ENCODE data around the gene SYTL3. TPM values are rescaled to one million over a fixed set of nuclear protein-coding genes. Genes with fewer than 3 reads are reported as not detected.

Gene SYTL3
- total and polyA plus RNA-seq, 2 of the 8 experiments (the other 6 are each of a cell fraction or from before 2014, with no cell fraction given), result 0.27 to 0.99 TPM

DNA sequence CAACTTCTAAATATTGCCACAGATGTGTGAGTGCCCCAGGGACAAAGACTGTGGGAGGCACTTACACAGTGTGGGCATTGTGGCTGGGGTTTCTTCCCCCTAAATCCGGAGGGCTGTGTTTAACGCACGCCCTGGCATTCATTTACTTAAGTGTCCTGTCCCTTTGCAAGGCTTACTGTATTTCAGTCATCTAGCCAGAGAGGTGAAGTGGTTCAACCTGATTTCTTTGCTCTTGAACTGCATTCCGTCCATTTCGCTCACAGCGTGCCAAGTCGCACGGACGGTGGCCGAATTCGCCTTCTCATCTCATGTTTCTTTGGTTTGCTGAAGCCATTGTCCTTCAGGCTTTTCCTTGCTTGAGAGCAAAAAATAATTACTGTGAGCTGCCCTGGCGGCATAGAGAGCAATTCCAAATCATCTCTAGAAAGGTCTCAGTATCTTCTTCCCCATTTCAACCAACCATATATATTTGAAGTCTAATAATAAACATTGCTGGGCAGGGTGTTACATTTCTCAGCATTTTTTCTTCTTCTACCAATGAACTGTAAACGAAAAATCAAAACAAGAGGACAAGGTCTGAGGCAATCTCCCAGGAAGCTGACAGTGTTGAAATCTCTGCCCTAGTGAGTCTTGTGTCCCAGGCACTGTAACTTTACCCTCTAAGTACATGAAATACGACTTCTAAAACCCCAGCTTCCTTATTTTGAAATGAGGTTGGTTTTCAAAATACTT, 16.9 kb downstream of the SYTL3 start:
- DNase-seq (ENCODE audit: low read depth in 1 of 2, low spot score in 2 of 2), result no peak
- H4K8ac ChIP-seq (ENCODE audit: extremely low read depth, insufficient read depth, low read length), result no peak overlapping the region
- H3K27me3 ChIP-seq (replicated peaks in 1 of 4; ENCODE audit: control insufficient read depth in 3 of 4, extremely low read depth in 1 of 4, insufficient read depth in 3 of 4, low read length in 3 of 4), result no peaks in the 10 kb centered on the region; a peak in 1 of 7 replicates
- H3K18ac ChIP-seq (ENCODE audit: extremely low read depth, low read length), result no peak overlapping the region
- H2BK15ac ChIP-seq (ENCODE audit: low read length), result no peak overlapping the region
- H3K14ac ChIP-seq (ENCODE audit: insufficient read length), result no peak overlapping the region
- H4K5ac ChIP-seq (ENCODE audit: insufficient read length, low read depth, low read length), result no peak overlapping the region
- H3K23ac ChIP-seq (ENCODE audit: insufficient read length), result no peak overlapping the region
- TF ChIP-seq RXRA (IDR thresholded peaks at IDR 0.05; ENCODE audit: insufficient read depth, low read depth, low read length) (no peak), KDM1A (IDR thresholded peaks at IDR 0.05; ENCODE audit: borderline replicate concordance, low read length) (no peak), ZNF274 (IDR thresholded peaks at IDR 0.05; ENCODE audit: borderline replicate concordance, extremely low read depth, low read length) (no peak), POLR2A (IDR thresholded peaks at IDR 0.05; ENCODE audit: control extremely low read depth in 1 of 2, low read depth in 2 of 2, low read length in 2 of 2) (no peak), EZH2 (IDR thresholded peaks at IDR 0.05; ENCODE audit: low read depth, low read length, severe bottlenecking) (no peak)
- H4K91ac ChIP-seq (replicated peaks; ENCODE audit: insufficient read length, low read length), result no peak overlapping the region
- H3K4me1 ChIP-seq (replicated peaks in 1 of 4; ENCODE audit: control insufficient read depth in 3 of 4, insufficient read depth in 4 of 4, low read length in 3 of 4), result peaks cover 0 to 8% (median 2%) of the 10 kb centered on the region in 4 experiments; a peak in 4 of 7 replicates
- H3K4me2 ChIP-seq (ENCODE audit: insufficient read depth in 1 of 2, low read depth in 2 of 2, low read length in 2 of 2), result no peak overlapping the region
- H4K20me1 ChIP-seq (replicated peaks in 1 of 2; ENCODE audit: control insufficient read depth in 1 of 2, insufficient read depth in 2 of 2, low read length in 2 of 2), result no peaks in the 10 kb centered on the region
- no peak overlapping the region for H2BK12ac ChIP-seq (ENCODE audit: low read depth, low read length)
- H3K23me2 ChIP-seq (ENCODE audit: low read depth, low read length), result no peaks in the 10 kb centered on the region
- H2AFZ ChIP-seq (ENCODE audit: low read length), result no peak overlapping the region
- no peaks in the 10 kb centered on the region for H3K9me3 ChIP-seq (ENCODE audit: insufficient read depth in 2 of 2, low read depth in 1 of 2, low read length in 1 of 2)
- H3K9ac ChIP-seq (replicated peaks in 1 of 4; ENCODE audit: extremely low read depth in 1 of 4, low read depth in 3 of 4, low read length in 3 of 4), result no peak overlapping the region
- 83% methylated on average over 14 of the region's 14 CpGs; no CpG with 5 or more reads in 1 of the 2 experiments for WGBS, 2 experiments (ENCODE audit: extremely low coverage in 1 of 2, insufficient coverage in 1 of 2, insufficient read length in 1 of 2, insufficient replicate concordance in 2 of 2, low coverage in 1 of 2, low lambda C conversion rate in 2 of 2, missing lambda C conversion rate in 1 of 2)
- CTCF ChIA-PET (ENCODE audit: partially characterized antibody), result interaction anchor here (1.2 to 2.0 kb wide), 4 partner anchors 8 to 61 kb away, joined by 3 to 5 read pairs (median 4); no protein-coding TSS in a partner anchor
- no peak overlapping the region for H3K4ac ChIP-seq (replicated peaks; ENCODE audit: insufficient read length, low read depth, low read length)
- POLR2A ChIA-PET (ENCODE audit: partially characterized antibody), result interaction anchor here (0.5 kb wide), 1 partner anchor 65 kb away, joined by 3 read pairs; no protein-coding TSS in a partner anchor
- H3K79me2 ChIP-seq (ENCODE audit: control insufficient read depth in 1 of 2, insufficient read depth in 2 of 2, low read length in 2 of 2), result no peaks in the 10 kb centered on the region
- no peak overlapping the region for H2AK5ac ChIP-seq (ENCODE audit: low read depth, low read length)
- H3K4me3 ChIP-seq (ENCODE audit: extremely low read depth in 1 of 4, insufficient read depth in 2 of 4, low read depth in 3 of 4, low read length in 4 of 4), result no peak overlapping the region
- no peak overlapping the region for H3K27ac ChIP-seq (ENCODE audit: low read depth, low read length)
- H3K56ac ChIP-seq (replicated peaks; ENCODE audit: insufficient read length, low read depth, low read length), result no peak overlapping the region
- H2BK20ac ChIP-seq (ENCODE audit: low read length), result no peak overlapping the region
- H2BK5ac ChIP-seq (ENCODE audit: low read depth, low read length), result no peak overlapping the region
- no peak for FAIRE-seq
- H3K36me3 ChIP-seq (ENCODE audit: control insufficient read depth in 2 of 4, insufficient read depth in 4 of 4, low read length in 3 of 4), result no peaks in the 10 kb centered on the region
- no peak overlapping the region for H2BK120ac ChIP-seq (replicated peaks; ENCODE audit: low read depth, low read length)
- H3K79me1 ChIP-seq (ENCODE audit: low read depth, low read length), result no peaks in the 10 kb centered on the region
